Stimulated activated CD4-positive, alpha-beta T cell treated with anti-CD3 and anti-CD28 coated beads, Interleukin-2, amount 100 ng/mL, for 48 hours (primary cell): ENCODE results near the gene C1orf94.

Source experiments
- DNase-seq, 2 donors: peaks; one replicate each; pipeline ENCODE4 v3.0.0-alpha.2; 2020

C1orf94 gene

GRCh38 chr1:34263406-34263805, 86.7 kb downstream of the C1orf94 start:
- no peak for DNase-seq

DNA sequence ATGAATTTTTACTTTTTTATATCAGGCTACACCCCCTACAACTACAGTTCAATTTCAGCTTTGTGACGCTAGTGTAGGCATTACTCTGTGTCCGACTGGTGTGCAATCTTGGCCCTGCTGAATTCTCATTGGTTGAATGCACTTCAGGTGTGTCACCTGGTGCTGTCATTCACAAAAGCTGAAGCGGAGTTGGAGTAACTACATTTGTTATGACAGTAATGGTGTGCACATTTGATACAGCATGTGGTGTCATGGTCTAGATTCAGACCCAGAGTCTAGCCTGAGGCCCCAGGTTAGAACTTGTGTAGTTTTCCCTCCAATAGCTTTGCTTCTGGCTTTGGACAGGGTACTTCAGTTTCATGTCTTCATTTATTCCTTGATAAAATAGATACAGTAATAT, 88.7 kb downstream of the C1orf94 start:
- DNase-seq, result no peak

- no peak for DNase-seq
These were observed 89.6 kb downstream of the C1orf94 start for GRCh38 chr1:34266127-34266951.

- DNase-seq, result no peak
These were observed 90.6 kb downstream of the C1orf94 start for GRCh38 chr1:34267326-34267725.

- no peak for DNase-seq
These were observed 91.7 kb downstream of the C1orf94 start for GRCh38 chr1:34268311-34268954.
